ENCODE results near the gene SPATA24.
"Not testable (repeated sequence)": the region's sequence is repeated elsewhere in the genome, so short reads cannot be mapped to it uniquely, and the experiment has no call there.

The SPATA24 gene

DNA sequence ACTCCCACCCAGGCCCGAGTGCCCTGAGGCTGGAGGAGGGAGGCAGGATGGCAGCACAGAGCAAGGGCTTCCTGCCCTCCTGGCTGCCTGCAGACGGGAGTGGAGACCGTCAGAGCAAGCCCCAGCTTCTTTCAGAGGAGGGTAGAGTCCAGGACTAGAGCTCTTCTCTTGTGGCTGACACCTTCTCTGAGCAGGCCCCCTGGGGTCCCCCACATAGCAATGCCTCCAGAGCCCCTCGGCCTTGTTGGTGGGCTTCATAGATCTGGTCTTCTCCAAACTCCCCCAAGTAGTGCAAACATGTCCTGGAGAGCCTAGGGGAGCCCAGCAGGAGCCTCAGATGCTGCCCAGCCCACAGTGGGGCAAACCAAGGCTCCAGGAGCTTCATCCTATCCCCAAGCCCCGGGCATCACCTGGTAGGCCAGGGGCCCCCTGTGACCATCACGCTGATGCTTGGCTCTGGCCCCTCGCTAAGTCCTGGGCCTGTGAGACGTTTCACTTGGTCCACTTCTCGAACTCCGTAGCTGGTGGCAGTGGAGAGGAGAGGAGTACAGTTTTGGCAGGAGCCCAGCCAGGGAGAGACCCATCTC lies 16.2 kb downstream of the SPATA24 start:
- no peak overlapping the region for H3K4me3 ChIP-seq (ENCODE audit: low read depth, low read length)

DNA sequence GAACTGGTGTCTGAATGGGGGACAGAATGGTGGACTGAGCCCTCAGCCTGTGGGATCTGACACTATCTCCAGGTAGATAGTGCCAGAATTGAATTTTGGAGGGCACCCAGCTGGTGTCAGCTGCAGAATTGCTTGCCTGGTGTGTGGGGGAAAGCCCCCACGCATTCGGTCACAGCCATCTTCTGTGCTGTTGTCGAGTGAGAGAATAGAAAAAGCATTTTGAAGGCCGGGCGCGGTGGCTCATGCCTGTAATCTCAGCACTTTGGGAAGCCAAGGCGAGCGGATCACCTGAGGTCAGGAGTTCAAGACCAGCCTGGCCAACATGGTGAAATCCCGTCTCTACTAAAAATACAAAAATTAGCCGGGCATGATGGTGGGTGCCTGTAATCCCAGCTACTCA lies 16.9 kb downstream of the SPATA24 start:
- not testable (repeated sequence) for H3K4me3 ChIP-seq (ENCODE audit: low read depth, low read length); H3K79me2 ChIP-seq (ENCODE audit: control insufficient read depth, insufficient read depth, low read length, unreplicated experiment); H3K27ac ChIP-seq (ENCODE audit: low read depth, low read length); H3K27me3 ChIP-seq (ENCODE audit: insufficient read depth, low read length); H2AFZ ChIP-seq (ENCODE audit: low read length, unreplicated experiment); H3K36me3 ChIP-seq (ENCODE audit: insufficient read depth, low read length)
- H3K4me1 ChIP-seq (ENCODE audit: control insufficient read depth, insufficient read depth, low read length, unreplicated experiment), result peaks cover 28% of the 10 kb centered on the region

More for the DNA sequence above, 16.2 kb downstream of the SPATA24 start:
- no peaks in the 10 kb centered on the region for H3K36me3 ChIP-seq (ENCODE audit: insufficient read depth, low read length)
- peaks cover 29% of the 10 kb centered on the region for H3K4me1 ChIP-seq (ENCODE audit: control insufficient read depth, insufficient read depth, low read length, unreplicated experiment)
- no peak overlapping the region for H2AFZ ChIP-seq (ENCODE audit: low read length, unreplicated experiment)
- H3K79me2 ChIP-seq (ENCODE audit: control insufficient read depth, insufficient read depth, low read length, unreplicated experiment), result no peaks in the 10 kb centered on the region
- no peaks in the 10 kb centered on the region for H3K27me3 ChIP-seq (ENCODE audit: insufficient read depth, low read length)
- no peak overlapping the region for H3K27ac ChIP-seq (ENCODE audit: low read depth, low read length)

DNA sequence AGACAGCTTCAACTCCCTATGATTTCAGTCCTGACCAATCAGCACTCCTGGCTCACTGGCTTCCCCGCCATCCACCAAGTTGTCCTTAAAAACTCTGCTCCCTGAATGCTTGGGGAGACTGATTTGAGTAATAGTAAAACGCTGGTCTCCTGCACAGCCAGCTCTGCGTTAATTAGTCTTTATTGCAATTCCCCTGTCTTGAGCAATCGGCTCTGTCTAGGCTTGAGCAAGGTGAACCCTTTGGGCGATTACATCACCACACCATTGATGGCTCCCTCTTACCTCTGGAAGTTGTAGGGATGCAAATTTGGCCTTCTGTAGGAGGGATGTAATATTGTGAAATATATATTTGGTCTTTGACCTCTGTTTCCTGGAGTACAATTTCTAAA lies 17.8 kb downstream of the SPATA24 start:
- H3K36me3 ChIP-seq (ENCODE audit: insufficient read depth, low read length), result no peaks in the 10 kb centered on the region
- no peaks in the 10 kb centered on the region for H3K79me2 ChIP-seq (ENCODE audit: control insufficient read depth, insufficient read depth, low read length, unreplicated experiment)
- no peak overlapping the region for H3K27ac ChIP-seq (ENCODE audit: low read depth, low read length)
- no peak overlapping the region for H3K4me3 ChIP-seq (ENCODE audit: low read depth, low read length)
- H2AFZ ChIP-seq (ENCODE audit: low read length, unreplicated experiment), result no peak overlapping the region
- no peaks in the 10 kb centered on the region for H3K27me3 ChIP-seq (ENCODE audit: insufficient read depth, low read length)
- H3K4me1 ChIP-seq (ENCODE audit: control insufficient read depth, insufficient read depth, low read length, unreplicated experiment), result peaks cover 19% of the 10 kb centered on the region

DNA sequence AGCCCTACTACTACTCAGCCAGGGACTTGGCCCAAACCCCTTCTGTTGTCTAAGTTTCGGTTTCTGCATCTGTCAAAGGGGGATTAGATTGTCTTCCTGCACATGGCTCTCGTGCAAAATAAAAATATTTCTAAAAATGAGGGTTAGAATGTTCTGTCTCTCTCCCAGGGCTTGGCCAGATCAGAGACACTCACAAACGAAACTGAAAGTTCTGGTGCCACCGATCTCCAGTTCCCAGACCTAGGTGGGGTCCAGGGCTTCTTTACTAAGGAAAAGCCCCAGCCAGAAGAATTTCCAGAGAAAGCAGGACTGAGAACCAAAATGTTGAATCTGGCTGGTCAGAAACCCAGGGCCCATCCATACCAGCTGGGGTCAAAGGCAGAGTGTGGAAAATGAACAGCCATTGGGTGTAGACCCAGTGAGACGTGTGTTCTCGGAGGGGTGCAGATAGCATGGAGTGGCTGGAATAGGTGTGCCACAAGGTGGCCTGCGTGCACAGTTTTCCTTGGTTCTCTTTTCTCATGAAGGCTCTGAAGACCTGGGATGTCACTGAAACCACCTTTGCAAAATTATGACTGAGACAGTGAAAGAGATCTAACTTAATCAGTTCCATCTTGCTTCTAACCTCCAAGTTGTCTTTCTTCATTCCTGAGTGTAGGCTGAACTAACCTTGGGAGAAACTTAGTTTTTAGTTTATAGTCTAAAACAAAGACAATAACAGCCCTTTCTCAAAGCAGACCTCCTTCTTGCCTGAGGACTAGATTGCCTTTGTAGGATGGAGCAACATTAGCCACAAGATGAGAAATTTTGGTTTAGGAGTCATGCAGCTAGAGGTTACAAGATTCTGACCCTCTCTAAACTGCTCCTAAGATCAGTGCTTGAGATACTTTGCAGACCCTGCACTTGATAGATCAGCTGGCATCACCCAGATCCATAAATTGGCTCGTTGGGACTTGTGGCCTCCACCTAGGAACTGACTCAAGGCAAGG lies 18.5 kb downstream of the SPATA24 start:
- H2AFZ ChIP-seq (ENCODE audit: low read length, unreplicated experiment), result peak overlapping the region; percentile 79
- peaks cover 16% of the 10 kb centered on the region for H3K4me1 ChIP-seq (ENCODE audit: control insufficient read depth, insufficient read depth, low read length, unreplicated experiment)
- H3K79me2 ChIP-seq (ENCODE audit: control insufficient read depth, insufficient read depth, low read length, unreplicated experiment), result no peaks in the 10 kb centered on the region
- 0 out of 2 replicates have a peak overlapping the region, but pooled peaks have one; percentile 4 for H3K27ac ChIP-seq (ENCODE audit: low read depth, low read length)
- no peaks in the 10 kb centered on the region for H3K36me3 ChIP-seq (ENCODE audit: insufficient read depth, low read length)
- H3K27me3 ChIP-seq (ENCODE audit: insufficient read depth, low read length), result no peaks in the 10 kb centered on the region
- peak overlapping the region; percentile 59 for H3K4me3 ChIP-seq (ENCODE audit: low read depth, low read length)

DNA sequence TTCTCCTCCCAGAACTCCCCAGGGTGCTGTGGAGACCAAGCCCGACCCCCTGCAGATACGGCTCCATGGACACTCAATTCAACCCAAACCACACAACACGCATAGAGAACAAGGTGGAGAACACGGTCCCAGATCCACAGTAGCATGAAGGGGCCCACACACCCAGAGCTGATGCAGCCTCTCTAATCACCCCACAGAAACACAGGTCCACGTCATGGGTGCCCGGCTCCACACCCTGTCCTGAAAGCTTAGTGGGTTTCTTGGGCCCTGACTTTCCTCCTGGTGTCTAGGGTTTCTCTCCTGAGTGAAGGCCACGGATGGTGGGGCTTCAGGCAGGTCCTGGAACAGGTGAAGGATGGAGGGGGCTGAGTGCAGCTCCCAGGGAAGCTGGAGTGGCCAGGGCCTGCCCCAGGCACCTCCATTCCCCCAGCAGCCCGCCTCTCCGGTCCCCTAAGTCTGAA lies 19.3 kb downstream of the SPATA24 start:
- H3K36me3 ChIP-seq (ENCODE audit: insufficient read depth, low read length), result no peaks in the 10 kb centered on the region
- no peaks in the 10 kb centered on the region for H3K27me3 ChIP-seq (ENCODE audit: insufficient read depth, low read length)
- H3K4me3 ChIP-seq (ENCODE audit: low read depth, low read length), result peak overlapping the region; percentile 59
- H3K79me2 ChIP-seq (ENCODE audit: control insufficient read depth, insufficient read depth, low read length, unreplicated experiment), result no peaks in the 10 kb centered on the region
- H3K27ac ChIP-seq (ENCODE audit: low read depth, low read length), result 0 out of 2 replicates have a peak overlapping the region, but pooled peaks have one; percentile 4
- peaks cover 16% of the 10 kb centered on the region for H3K4me1 ChIP-seq (ENCODE audit: control insufficient read depth, insufficient read depth, low read length, unreplicated experiment)
- H2AFZ ChIP-seq (ENCODE audit: low read length, unreplicated experiment), result peak overlapping the region; percentile 79

DNA sequence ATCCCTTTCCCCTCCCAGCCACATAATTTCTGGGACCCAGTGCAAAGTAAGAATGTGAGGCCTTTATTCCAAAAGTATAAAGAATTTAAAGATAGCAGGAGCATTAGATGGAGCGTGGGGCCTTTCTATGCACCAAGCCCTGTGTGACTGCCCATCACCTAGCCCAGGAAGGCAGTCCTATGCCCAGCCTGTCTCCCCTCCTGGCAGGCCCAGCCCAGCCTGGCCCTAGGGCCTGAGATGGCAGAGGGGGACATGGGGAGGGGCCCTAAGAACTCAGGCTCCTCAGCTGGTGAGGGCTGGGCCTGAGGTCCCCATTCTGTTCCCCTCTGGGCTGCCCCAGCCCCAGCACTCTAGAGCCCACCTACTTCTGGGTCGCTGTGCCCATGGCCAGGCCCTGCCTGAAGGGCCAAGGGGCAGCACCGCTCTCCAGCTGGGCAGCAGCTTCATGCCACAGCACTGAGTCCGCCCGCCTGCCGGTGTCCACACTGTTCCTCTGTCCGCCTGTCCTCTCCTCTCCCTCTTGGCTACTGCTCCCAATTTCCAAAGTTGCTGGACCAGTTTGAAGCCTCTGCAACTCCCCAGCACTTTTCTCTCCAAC lies 19.8 kb downstream of the SPATA24 start:
- no peaks in the 10 kb centered on the region for H3K36me3 ChIP-seq (ENCODE audit: insufficient read depth, low read length)
- 0 out of 2 replicates have a peak overlapping the region, but pooled peaks have one; percentile 59 for H3K4me3 ChIP-seq (ENCODE audit: low read depth, low read length)
- H2AFZ ChIP-seq (ENCODE audit: low read length, unreplicated experiment), result peak overlapping the region; percentile 79
- no peak overlapping the region for H3K27ac ChIP-seq (ENCODE audit: low read depth, low read length)
- no peaks in the 10 kb centered on the region for H3K79me2 ChIP-seq (ENCODE audit: control insufficient read depth, insufficient read depth, low read length, unreplicated experiment)
- H3K27me3 ChIP-seq (ENCODE audit: insufficient read depth, low read length), result no peaks in the 10 kb centered on the region
- H3K4me1 ChIP-seq (ENCODE audit: control insufficient read depth, insufficient read depth, low read length, unreplicated experiment), result peaks cover 16% of the 10 kb centered on the region

DNA sequence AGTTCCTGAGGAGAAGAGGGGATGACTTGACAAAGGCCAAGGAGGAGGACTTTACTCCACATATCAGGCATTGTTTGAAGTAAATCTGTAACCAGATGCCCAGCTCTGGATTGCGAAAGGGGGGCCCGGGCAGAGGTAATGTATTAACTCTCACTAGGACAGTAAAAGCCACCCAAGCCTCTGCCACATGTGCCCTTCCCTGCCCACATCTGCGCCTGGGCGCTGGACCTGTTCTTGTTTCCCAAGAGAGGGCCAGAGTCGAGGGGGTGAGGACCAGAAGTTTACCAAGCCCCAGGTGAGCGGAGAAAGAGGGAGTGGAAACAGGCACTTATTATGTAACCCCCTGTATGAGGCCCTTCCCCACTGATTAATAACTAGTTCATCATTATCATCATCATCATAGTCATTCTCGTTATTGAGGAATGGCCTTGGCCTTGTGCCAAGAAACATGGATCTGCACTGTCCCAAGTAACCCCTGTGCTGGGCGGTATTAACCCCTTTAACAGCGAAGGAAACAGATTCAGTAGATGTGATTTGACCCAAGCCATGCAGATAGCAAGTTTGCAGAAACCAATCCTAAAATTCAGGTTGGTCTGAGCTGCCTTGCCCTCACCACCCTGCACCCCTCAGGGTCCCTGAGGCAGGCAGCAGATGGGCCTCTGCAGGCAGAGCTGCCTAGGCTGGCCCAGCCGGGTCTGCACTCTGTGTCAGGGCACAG lies 20.5 kb downstream of the SPATA24 start, which contains the start of gene SLC23A1:
Gene SLC23A1 (minus strand): TSS at position 23 of the 718 bp plus-strand sequence. CDS start 44 bp downstream, outside the sequence.
- Histone ChIP-seq H3K36me3 (ENCODE audit: insufficient read depth, low read length) (no peaks in the 10 kb centered on the region), H3K79me2 (ENCODE audit: control insufficient read depth, insufficient read depth, low read length, unreplicated experiment) (no peaks in the 10 kb centered on the region), H2AFZ (ENCODE audit: low read length, unreplicated experiment) (no peak within 1 kb of the TSS), H3K4me3 (ENCODE audit: low read depth, low read length) (no peak within 1 kb of the TSS), H3K4me1 (ENCODE audit: control insufficient read depth, insufficient read depth, low read length, unreplicated experiment) (peaks cover 16% of the 10 kb centered on the region), H3K27ac (ENCODE audit: low read depth, low read length) (no peak within 1 kb of the TSS), H3K27me3 (ENCODE audit: insufficient read depth, low read length) (no peaks in the 10 kb centered on the region)

DNA sequence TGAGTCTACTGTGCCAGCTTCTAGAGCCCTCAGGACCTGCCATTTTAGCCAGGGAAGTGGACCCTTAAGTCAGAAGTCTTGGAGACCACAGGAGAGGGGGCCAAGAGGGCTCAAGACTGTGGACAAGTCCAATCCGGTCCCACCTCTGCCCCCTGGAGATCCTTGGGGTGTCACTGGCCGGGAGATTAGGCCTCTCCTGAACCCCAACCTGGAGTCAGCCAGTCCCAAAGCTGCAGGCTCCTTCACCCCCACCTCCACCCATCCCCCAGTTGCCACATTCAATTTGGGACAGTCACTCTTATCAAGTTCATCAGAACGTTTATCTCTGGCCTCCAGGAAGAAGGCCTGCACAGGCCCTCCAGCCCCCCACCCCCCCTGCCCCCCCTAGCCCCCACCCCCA lies 21.1 kb downstream of the SPATA24 start:
- Histone ChIP-seq H3K27ac (ENCODE audit: low read depth, low read length) (no peak overlapping the region), H3K4me1 (ENCODE audit: control insufficient read depth, insufficient read depth, low read length, unreplicated experiment) (peaks cover 16% of the 10 kb centered on the region), H3K4me3 (ENCODE audit: low read depth, low read length) (no peak overlapping the region)

DNA sequence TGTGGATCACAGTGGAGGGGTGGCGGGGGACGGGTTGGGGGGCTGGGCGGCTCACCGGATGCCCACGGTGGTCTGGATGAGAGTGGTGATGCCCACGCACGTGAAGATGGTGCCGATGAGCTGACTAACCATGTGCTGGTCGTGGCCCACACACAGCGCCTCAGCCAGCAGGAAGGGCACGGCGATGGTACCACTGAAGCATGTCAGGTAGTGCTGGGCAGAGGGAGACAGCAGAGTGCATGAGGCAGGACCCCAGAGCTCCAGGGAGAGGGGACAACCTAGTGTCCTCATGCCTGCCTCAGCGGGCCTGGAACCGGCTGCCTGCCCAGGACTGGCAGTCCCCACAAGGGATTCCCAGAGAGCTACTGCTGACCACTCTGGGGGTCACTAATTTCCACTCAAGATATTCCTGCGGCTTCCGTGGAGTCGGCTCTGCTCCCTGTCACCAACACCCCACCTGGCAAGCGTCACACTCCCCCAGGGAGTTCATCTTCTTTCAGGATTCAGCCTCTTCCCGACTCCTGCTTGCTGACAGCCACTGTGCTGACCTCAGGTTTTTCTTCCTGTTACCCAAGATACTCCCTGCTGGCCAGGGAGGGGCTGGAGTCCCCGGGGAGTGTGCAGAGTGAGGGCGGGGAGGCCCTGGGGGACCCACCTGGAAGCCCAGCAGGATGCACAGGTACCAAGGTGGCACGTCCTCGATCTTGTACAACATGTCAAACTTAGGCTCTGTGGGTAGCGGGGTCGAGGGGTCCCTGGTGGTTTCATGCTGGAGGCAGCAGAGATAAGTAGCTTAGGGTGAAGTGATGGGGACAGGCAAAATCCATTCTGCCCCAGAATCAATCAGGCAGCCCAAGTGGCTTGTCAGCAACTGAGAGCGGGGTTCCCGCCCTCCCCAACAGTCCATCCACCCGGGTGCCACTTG lies 21.8 kb downstream of the SPATA24 start:
- H2AFZ ChIP-seq (ENCODE audit: low read length, unreplicated experiment), result no peak overlapping the region
- peaks cover 16% of the 10 kb centered on the region for H3K4me1 ChIP-seq (ENCODE audit: control insufficient read depth, insufficient read depth, low read length, unreplicated experiment)
- no peaks in the 10 kb centered on the region for H3K36me3 ChIP-seq (ENCODE audit: insufficient read depth, low read length)
- no peaks in the 10 kb centered on the region for H3K79me2 ChIP-seq (ENCODE audit: control insufficient read depth, insufficient read depth, low read length, unreplicated experiment)
- H3K27ac ChIP-seq (ENCODE audit: low read depth, low read length), result no peak overlapping the region
- H3K4me3 ChIP-seq (ENCODE audit: low read depth, low read length), result no peak overlapping the region
- H3K27me3 ChIP-seq (ENCODE audit: insufficient read depth, low read length), result no peaks in the 10 kb centered on the region

More for the DNA sequence above, 21.1 kb downstream of the SPATA24 start:
- H2AFZ ChIP-seq (ENCODE audit: low read length, unreplicated experiment), result no peak overlapping the region
- no peaks in the 10 kb centered on the region for H3K79me2 ChIP-seq (ENCODE audit: control insufficient read depth, insufficient read depth, low read length, unreplicated experiment)
- H3K36me3 ChIP-seq (ENCODE audit: insufficient read depth, low read length), result no peaks in the 10 kb centered on the region
- H3K27me3 ChIP-seq (ENCODE audit: insufficient read depth, low read length), result no peaks in the 10 kb centered on the region
